Lung (tissue), 12 donors: ENCODE results near the gene ASRGL1. TPM values are rescaled to one million over a fixed set of nuclear protein-coding genes. Genes with fewer than 3 reads are reported as not detected.

Experiments used
- ATAC-seq: fragments of 200-7000 bp; cut with Tn5 transposase; one replicate; pipeline ENCODE4 v1.9.1; 2020; ENCODE audit warnings: moderate number of reproducible peaks; ENCODE audit not compliant: insufficient read depth, low FRiP score
- DNase-seq, 3 donors: peaks; one replicate each; pipeline ENCODE4 v3.0.0-alpha.2; 2013 to 2017
- H3K27ac ChIP-seq, 2 donors: one replicate each; pipeline ENCODE4 v1.5.1; 2013; ENCODE audit warnings: mild to moderate bottlenecking in 2 of 2, moderate library complexity in 2 of 2, control low read depth in 1 of 2, inconsistent platforms in 1 of 2, low read depth in 1 of 2, low read length in 1 of 2
- H3K27me3 ChIP-seq, 3 donors: one replicate each; pipeline ENCODE4 v1.5.1; 2013; ENCODE audit warnings: low read length in 2 of 3; ENCODE audit not compliant: control insufficient read depth in 3 of 3, insufficient read depth in 3 of 3
- H3K36me3 ChIP-seq, 4 donors: one replicate each; pipeline ENCODE4 v1.5.1; 2013; ENCODE audit warnings: low read length in 4 of 4, mild to moderate bottlenecking in 1 of 4, moderate library complexity in 1 of 4; ENCODE audit not compliant: control insufficient read depth in 4 of 4, insufficient read depth in 4 of 4
- H3K4me1 ChIP-seq, 5 donors: one replicate each; pipeline ENCODE4 v1.5.1; 2013; ENCODE audit warnings: low read length in 5 of 5, mild to moderate bottlenecking in 2 of 5, moderate library complexity in 1 of 5; ENCODE audit not compliant: control insufficient read depth in 5 of 5, insufficient read depth in 5 of 5
- H3K4me3 ChIP-seq: one replicate; pipeline ENCODE4 v1.5.1; 2013; ENCODE audit warnings: mild to moderate bottlenecking, control low read depth, moderate library complexity
- H3K9ac ChIP-seq, 2 donors: one replicate each; pipeline ENCODE4 v1.5.1; 2013; ENCODE audit warnings: low read length in 2 of 2, control low read depth in 1 of 2; ENCODE audit not compliant: insufficient read depth in 1 of 2
- H3K9me3 ChIP-seq, 4 donors: one replicate each; pipeline ENCODE4 v1.5.1; 2013; ENCODE audit warnings: low read length in 3 of 4, mild to moderate bottlenecking in 1 of 4, moderate library complexity in 1 of 4; ENCODE audit not compliant: control insufficient read depth in 4 of 4, insufficient read depth in 3 of 4
- WGBS, 2 donors: extraction: QIAGEN DNeasy Blood & Tissue Kit; methylation state at CpG; one replicate each; pipeline ENCODE4 v1.1.7; 2013; 5-methylcytosine and 5-hydroxymethylcytosine counted together
- polyA plus RNA-seq, 2 donors: library from polyadenylated mRNA; stranded (reverse); fragments of 200-250 nt; gene quantifications; one replicate each; pipeline ENCODE4 v1.2.1, GENCODE V29; 2013
- total RNA-seq, 2 donors: library from RNA; depleted of rRNA in 1 of 2; stranded (reverse); fragments of >200 nt in 1 of 2; gene quantifications; one replicate each; pipeline ENCODE4 v1.2.1, GENCODE V29; 2014 to 2021
- TF ChIP-seq, protein P1 (sequence below): IDR thresholded peaks from 2 replicates; pipeline ENCODE4 v1.5.1; 2012; ENCODE audit warnings: mild to moderate bottlenecking; ENCODE audit errors: control extremely low read depth, extremely low read depth
- donor health status: control.
- donor health status: control.
- donor health status: Bipolar disorder and iron deficiency.
- donor health status: healthy.
- donor health status: DM: yes; HTN: yes; CAD: no.

ASRGL1 gene
- total and polyA plus RNA-seq, 4 donors, result 6.3 to 36.1 (median 28.2) TPM

DNA sequence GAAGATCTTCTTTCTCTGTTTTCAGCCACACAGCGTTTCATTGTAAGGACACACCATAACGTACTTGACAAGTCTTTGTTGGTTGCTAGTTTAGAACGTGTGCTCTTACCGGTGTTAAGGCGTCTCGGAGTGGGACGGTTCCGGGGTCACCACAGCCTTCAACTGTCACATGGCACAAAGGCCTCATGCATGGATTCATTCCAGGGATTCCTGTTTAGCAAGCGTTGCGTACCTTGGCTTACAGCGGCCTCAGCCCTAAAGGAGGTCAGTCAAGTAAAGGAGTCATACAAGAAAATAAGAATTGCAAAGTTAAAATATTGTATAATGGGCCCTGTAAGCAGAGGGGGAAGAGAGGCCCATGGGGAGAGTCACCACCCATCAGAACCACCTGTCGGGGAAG is 79.3 kb downstream of the ASRGL1 start:
- TF ChIP-seq, protein P1, sequence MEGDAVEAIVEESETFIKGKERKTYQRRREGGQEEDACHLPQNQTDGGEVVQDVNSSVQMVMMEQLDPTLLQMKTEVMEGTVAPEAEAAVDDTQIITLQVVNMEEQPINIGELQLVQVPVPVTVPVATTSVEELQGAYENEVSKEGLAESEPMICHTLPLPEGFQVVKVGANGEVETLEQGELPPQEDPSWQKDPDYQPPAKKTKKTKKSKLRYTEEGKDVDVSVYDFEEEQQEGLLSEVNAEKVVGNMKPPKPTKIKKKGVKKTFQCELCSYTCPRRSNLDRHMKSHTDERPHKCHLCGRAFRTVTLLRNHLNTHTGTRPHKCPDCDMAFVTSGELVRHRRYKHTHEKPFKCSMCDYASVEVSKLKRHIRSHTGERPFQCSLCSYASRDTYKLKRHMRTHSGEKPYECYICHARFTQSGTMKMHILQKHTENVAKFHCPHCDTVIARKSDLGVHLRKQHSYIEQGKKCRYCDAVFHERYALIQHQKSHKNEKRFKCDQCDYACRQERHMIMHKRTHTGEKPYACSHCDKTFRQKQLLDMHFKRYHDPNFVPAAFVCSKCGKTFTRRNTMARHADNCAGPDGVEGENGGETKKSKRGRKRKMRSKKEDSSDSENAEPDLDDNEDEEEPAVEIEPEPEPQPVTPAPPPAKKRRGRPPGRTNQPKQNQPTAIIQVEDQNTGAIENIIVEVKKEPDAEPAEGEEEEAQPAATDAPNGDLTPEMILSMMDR, result no peak
- Histone ChIP-seq H3K27me3 (no peaks in the 10 kb centered on the region), H3K4me1 (peaks cover 0 to 45% (median 22%) of the 10 kb centered on the region in 5 donors), H3K4me3 (no peak overlapping the region), H3K27ac (no peak overlapping the region), H3K36me3 (no peaks in the 10 kb centered on the region), H3K9ac (no peak overlapping the region), H3K9me3 (no peaks in the 10 kb centered on the region)
- 88 to 90% methylated on average over 12 of the region's 12 CpGs for WGBS, 2 donors
- ATAC-seq (no peak), DNase-seq (no peak)

DNA sequence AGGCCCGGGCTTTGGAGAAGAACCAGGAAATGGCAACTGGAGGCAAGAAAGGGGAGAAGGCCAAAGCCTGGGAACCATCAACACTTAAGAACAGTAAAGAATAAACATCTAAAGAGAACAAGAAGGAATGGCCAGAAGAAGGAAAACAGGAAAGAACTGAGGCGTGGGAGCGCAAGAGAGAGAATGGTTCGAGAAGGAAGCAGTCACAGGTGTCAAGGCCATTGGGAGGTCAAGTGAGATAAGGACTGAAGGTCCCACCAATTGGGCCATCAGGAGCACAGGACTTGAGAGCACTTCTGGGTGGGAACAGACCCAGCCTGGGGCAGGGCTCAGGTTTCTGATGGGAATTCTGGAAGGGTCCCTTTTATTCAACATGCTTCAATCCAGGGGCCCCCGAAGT is 80.9 kb downstream of the ASRGL1 start:
- 76 to 86% methylated on average over 5 of the region's 5 CpGs for WGBS, 2 donors
- DNase-seq (no peak), ATAC-seq (no peak)
- Histone ChIP-seq H3K9ac (no peak overlapping the region), H3K4me1 (peaks cover 0 to 53% (median 22%) of the 10 kb centered on the region in 5 donors), H3K36me3 (no peaks in the 10 kb centered on the region), H3K9me3 (no peaks in the 10 kb centered on the region), H3K27me3 (no peaks in the 10 kb centered on the region), H3K27ac (no peak overlapping the region), H3K4me3 (no peak overlapping the region)
- TF ChIP-seq, protein P1, result no peak

DNA sequence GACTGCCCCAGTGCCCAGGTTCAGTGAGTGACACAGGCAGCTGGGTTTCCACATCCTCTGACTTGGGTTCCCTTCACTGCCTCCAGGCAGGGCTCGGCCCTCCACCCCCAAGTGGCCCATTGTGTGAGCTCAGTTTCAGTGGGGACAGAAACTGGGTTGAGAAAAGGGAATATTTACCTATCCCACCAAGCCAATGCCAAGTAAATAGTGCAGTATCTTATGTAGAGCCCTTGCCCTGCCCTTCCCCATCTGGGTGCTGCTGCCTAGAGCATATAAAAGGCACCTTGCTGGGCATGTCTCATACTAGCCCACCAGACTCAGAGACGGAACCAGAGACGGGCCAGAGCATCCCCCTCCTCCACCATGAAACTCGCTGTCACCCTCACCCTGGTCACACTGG is 81.5 kb downstream of the ASRGL1 start, which contains the start of gene SCGB1A1:
TSS of gene SCGB1A1 (plus strand) at position 301 of the 400 bp plus-strand sequence. CDS start at position 364, 63 bp downstream.
- H3K9me3 ChIP-seq, result no peaks in the 10 kb centered on the region
- no peaks in the 10 kb centered on the region for H3K27me3 ChIP-seq
- peak within 1 kb of the TSS in 1 of 2 donors; percentile 12 for H3K27ac ChIP-seq
- peaks cover 0 to 54% (median 24%) of the 10 kb centered on the region in 5 donors for H3K4me1 ChIP-seq
- 86 to 95% methylated on average over 4 of the region's 4 CpGs for WGBS, 2 donors
- ATAC-seq, result no peak
- TF ChIP-seq, protein P1, result no peak
- peak within 1 kb of the TSS in 1 of 2 donors; percentile 86 for H3K9ac ChIP-seq
- no peak within 1 kb of the TSS for H3K4me3 ChIP-seq
- DNase-seq, result no peak
- no peaks in the 10 kb centered on the region for H3K36me3 ChIP-seq
